H54 (cell line): ENCODE measurements around the gene EBF4.

ENCODE experiments used
- DNase-seq: peaks from one replicate; pipeline ENCODE4 v3.0.0; 2011; ENCODE audit warnings: low spot score, mixed read lengths; ENCODE audit not compliant: insufficient read length
- FAIRE-seq: peaks from 3 replicates; lab custom pipeline; 2011; peaks lifted over from hg19 to GRCh38; lab: Jason Lieb, UNC
- POLR2A ChIP-seq: IDR thresholded peaks from 2 replicates; pipeline ENCODE4 v1.6.1; 2011; ENCODE audit warnings: low read depth, mild to moderate bottlenecking, low read length

EBF4 gene

DNA sequence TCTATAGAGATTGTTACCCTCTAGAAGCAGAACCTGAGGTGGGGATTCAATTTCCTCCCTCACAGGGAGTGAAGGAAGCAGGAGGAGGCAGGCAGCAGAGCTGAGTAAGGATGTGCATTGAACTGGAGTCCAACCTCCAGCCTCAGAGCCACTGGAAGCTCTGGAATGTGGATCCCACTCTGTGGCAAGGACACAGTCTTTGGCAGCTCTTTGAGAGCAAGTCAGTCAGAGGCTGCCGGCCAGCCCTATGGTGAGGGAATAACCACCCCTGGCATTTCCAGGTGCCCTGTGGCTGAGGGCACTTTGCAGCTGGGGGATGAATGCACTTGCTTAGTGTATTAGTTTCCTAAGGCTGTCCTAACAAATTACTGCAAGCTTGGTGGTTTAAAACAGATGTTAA, 37.2 kb downstream of the EBF4 start:
- no peak for TF ChIP-seq POLR2A
- DNase-seq (no peak), FAIRE-seq (no peak)

- no peak for DNase-seq
- FAIRE-seq, result no peak
- no peak for TF ChIP-seq POLR2A
Measured at GRCh38 chr20:2734899-2735298, 42.3 kb downstream of the EBF4 start.

- FAIRE-seq (no peak), DNase-seq (no peak)
- TF ChIP-seq POLR2A, result no peak
Measured at GRCh38 chr20:2736441-2736840, 43.9 kb downstream of the EBF4 start.

DNA sequence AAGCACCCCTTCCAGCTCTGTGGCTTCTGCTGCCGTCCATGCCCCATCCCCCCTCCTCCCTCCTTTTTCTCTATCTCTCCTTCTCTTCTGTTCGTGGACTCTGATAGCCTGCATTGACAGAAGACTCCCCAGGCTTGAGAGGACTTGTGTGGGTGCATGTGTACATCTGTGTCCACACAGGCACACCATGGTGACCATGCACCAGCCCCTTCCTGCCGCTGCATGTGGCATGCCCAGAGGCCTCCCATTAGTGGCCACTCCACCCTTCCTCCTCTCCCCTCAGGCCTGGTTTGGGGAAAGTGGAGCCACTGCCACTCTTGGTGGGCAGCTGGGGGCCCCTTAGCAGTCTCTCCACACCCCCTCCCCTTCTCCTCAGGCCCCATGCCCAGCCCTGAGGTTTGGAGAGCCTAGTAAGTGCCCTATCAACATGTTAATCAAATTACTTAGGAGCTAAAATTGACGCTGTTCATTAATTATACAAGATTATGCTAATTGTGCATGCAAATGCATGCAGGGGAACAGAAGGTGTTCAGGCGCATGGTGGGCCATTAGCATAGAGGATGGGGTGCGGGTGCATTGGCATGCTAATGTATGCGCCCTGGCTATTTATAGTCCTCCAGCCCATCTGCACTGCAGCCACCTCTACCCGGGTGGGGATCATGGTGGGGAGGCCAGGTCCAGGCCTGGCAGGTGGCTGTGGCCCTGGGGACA, 45.9 kb downstream of the EBF4 start:
- TF ChIP-seq POLR2A, result no peak
- DNase-seq (no peak), FAIRE-seq (no peak)

DNA sequence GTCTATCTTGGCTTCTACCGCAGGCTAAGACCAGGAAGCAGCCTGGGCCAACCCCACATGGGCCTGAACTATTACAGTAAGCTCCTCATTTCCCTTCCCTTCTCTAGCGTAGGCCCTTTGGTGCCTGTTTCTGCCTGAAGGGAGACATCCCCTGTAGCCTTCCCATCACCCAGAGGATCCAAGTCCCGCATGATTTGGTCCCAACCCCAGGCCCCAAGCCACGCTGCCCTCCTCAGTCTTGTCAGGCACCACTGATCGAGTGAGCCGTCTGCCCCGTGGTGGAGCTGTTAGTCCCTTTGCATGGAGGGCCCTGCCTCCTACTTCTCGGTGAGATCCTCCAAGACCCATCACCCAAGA, 46.4 kb downstream of the EBF4 start:
- no peak for FAIRE-seq
- DNase-seq, result no peak
- TF ChIP-seq POLR2A, result no peak

GRCh38 chr20:2740702-2741101, 48.1 kb downstream of the EBF4 start:
- DNase-seq, result no peak
- FAIRE-seq, result no peak
- no peak for TF ChIP-seq POLR2A

GRCh38 chr20:2741463-2741862, 48.9 kb downstream of the EBF4 start:
- DNase-seq, result no peak
- no peak for TF ChIP-seq POLR2A
- FAIRE-seq, result no peak

GRCh38 chr20:2741881-2742280, 49.3 kb downstream of the EBF4 start:
- DNase-seq (no peak), FAIRE-seq (no peak)
- no peak for TF ChIP-seq POLR2A

DNA sequence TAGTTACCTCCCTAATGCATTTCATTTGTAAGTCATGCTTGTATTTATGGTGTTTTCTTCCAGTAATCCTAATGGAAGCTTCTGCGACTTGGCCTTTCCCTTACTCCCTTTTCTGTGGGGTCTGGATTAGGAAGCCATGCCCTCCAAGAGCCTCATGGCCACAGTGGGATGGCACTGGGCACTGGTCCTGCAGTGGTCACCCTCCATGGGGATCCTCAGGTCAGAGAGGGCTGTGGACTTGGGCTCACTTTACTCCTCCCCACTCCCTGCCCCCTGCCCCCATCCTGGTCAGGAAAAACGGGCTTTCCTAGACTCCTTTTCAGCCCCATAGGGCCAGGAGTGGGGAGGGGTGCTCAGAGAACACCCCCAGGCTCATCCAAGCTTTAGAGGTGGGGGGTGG, 49.9 kb downstream of the EBF4 start:
- FAIRE-seq, result no peak
- DNase-seq, result no peak
- no peak for TF ChIP-seq POLR2A

GRCh38 chr20:2742934-2743559, 50.5 kb downstream of the EBF4 start:
- no peak for TF ChIP-seq POLR2A
- DNase-seq, result peak; percentile 88
- FAIRE-seq, result no peak

DNA sequence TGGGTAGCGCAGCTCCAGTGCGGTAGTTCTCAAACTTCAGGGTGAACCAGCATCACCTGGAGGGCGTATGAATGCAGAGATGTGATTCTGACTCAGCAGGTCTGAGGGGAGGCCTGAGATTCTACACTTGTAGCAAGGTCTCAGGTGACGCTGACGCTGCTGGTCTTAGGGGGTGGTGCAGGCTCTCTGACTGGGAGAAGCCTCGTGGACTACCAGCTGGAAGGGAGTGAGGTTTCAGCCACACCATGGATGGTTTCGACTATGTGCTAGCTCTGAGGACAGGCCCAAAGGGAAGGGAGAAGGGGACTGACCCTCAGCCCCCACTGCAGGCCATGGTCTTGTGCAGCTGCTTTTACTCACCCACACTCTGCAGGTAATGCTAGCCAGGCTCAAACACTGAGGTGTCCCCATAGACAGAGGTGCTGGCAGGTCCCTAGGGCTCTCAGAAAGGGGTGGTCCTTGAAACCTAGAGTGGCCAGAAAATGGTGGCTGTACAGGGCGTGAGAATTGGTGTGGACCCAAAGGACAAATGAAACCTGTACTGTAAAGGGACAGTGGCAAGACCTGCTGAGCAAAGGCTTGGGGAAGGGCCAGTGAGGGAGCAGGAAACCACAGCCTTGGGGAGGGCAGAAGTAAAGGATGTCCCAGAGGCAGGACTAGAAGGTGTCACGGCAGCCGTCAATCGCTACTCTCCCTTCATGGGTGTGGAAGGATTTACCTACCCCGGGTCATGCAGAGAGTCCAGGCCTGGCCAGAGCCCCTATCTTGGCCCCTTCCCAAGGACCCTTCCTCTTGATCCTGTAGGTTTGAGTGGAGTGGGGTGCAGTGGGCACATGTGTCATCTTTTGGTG, 52.7 kb downstream of the EBF4 start:
- no peak for DNase-seq
- no peak for TF ChIP-seq POLR2A
- no peak for FAIRE-seq

GRCh38 chr20:2745936-2746635, 53.5 kb downstream of the EBF4 start:
- DNase-seq (no peak), FAIRE-seq (no peak)
- no peak for TF ChIP-seq POLR2A

DNA sequence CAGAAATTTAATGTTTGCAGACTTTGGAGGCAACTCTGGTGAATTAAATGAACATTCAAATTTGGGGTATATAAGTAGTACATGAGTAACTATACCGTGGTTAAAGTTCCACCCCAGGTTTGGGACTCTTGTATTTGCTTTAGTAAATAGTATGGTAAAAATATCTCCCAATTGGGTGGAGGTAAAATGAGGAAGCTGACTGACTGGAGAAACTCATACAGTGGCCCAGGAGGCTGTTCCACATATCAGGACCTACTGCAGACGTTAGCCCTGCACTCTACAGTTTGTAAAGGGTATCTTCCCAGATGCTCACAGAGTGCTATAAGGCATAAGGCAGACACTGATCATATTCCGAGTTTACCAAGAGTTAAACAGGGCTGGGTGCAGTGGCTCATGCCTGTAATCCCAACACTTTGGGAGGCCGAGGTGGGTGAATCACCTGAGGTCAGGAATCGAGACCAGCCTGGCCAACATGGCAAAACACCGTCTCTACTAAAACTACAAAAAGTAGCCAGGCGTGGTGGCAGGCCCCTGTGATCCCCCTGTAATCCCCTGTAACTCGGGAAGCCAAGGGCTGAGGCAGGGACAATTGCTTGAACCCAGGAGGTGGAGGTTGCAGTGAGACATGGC, 54.2 kb downstream of the EBF4 start:
- DNase-seq, result no peak
- TF ChIP-seq POLR2A, result no peak
- no peak for FAIRE-seq

DNA sequence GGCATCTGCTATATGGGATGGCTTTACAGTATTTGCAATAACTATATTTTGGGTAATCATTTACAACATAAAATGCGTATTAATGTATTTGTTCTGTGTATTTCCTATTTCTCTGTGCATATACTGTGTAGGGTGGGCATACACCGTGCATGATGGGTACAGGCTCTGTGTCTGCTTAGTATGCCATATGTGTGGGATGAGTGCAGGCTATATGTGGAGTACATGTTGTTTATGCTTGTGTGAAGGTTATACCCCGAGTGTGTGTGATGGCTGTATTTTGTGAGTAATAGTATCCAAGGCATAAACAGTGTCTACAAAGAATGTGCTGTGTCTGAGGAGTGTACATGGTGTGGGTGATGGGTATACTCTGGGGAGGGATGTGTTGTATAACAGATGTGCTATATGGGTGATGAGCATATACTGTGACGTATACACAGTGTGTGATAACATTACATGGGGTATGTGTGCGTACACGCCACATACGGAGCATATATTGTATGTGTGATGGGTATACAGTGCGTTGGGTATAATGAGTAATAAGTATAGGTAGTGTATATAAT, 55.2 kb downstream of the EBF4 start:
- no peak for TF ChIP-seq POLR2A
- FAIRE-seq, result no peak

More for the DNA sequence above, 55.2 kb downstream of the EBF4 start:
- DNase-seq, result no peak
